HepG2 (cell line): Measurements from ENCODE around the gene TTC8. TPM values are rescaled to one million over a fixed set of nuclear protein-coding genes. Genes with fewer than 3 reads are reported as not detected.

Experiments used
- ATRX ChIP-seq: sonication (generic); formaldehyde crosslinking; IDR thresholded peaks from 2 replicates; pipeline ENCODE4 v1.4.0; 2020; ENCODE audit warnings: missing genetic modification reagents, borderline replicate concordance
- DZIP1 ChIP-seq: sonication (generic); formaldehyde crosslinking; IDR thresholded peaks from 2 replicates; pipeline ENCODE4 v1.5.0; 2020; ENCODE audit warnings: mild to moderate bottlenecking, missing genetic modification reagents
- HNRNPL ChIP-seq: fragments of 200-400 bp; formaldehyde crosslinking; IDR thresholded peaks from 2 replicates; pipeline ENCODE4 v1.6.1; 2017; ENCODE audit warnings: mild to moderate bottlenecking, low read depth, low read length
- HOXD1 ChIP-seq: sonication (generic); formaldehyde crosslinking; IDR thresholded peaks from 2 replicates; pipeline ENCODE4 v1.5.0; 2020; ENCODE audit warnings: missing genetic modification reagents
- REPIN1 ChIP-seq: sonication (generic); formaldehyde crosslinking; IDR thresholded peaks from 2 replicates; pipeline ENCODE4 v1.8.0; 2022; ENCODE audit warnings: missing genetic modification reagents, low read depth, mild to moderate bottlenecking, borderline replicate concordance
- polyA plus RNA-seq, 8 experiments: library from polyadenylated mRNA; depleted of rRNA in 3 of 8; stranded (reverse) in 7 of 8; unstranded in 1 of 8; fragments of >200 nt; fragmentation: Illumina TruSeq in 4 of 8; extraction: Trizol in 4 of 8; gene quantifications; 2 replicates each; pipeline versions ENCODE4 v1.2.1 to v1.2.3, GENCODE V29; 2011 to 2016; ENCODE audit warnings: low read depth in 4 of 8, missing spikeins in 1 of 8, mixed read lengths in 1 of 8; ENCODE audit not compliant: insufficient read depth in 1 of 8
- total RNA-seq, 5 experiments: library from RNA; depleted of rRNA; stranded (reverse); fragments of >200 nt; fragmentation: Illumina TruSeq; extraction: Trizol; gene quantifications; 2 replicates each; pipeline ENCODE4 v1.2.3, GENCODE V29; 2016; ENCODE audit warnings: low read depth in 1 of 5
- TF ChIP-seq, protein P1 (sequence below): sonication (generic); formaldehyde crosslinking; IDR thresholded peaks from 2 replicates; pipeline ENCODE4 v1.4.0; 2020; ENCODE audit warnings: mild to moderate bottlenecking, missing genetic modification reagents
- TF ChIP-seq, protein P2 (sequence below): sonication (generic); formaldehyde crosslinking; IDR thresholded peaks from 2 replicates; pipeline ENCODE4 v1.5.0; 2020; ENCODE audit warnings: mild to moderate bottlenecking, missing genetic modification reagents, borderline replicate concordance
- TF ChIP-seq, protein P3 (sequence below): sonication (generic); formaldehyde crosslinking; IDR thresholded peaks from 2 replicates; pipeline ENCODE4 v1.8.1; 2023; ENCODE audit warnings: mild to moderate bottlenecking, missing genetic modification reagents, borderline replicate concordance

The TTC8 gene
- total and polyA plus RNA-seq, 2 of the 13 experiments (the other 11 are each of a cell fraction or from before 2014, with no cell fraction given), result 13.8 to 15.2 TPM

DNA sequence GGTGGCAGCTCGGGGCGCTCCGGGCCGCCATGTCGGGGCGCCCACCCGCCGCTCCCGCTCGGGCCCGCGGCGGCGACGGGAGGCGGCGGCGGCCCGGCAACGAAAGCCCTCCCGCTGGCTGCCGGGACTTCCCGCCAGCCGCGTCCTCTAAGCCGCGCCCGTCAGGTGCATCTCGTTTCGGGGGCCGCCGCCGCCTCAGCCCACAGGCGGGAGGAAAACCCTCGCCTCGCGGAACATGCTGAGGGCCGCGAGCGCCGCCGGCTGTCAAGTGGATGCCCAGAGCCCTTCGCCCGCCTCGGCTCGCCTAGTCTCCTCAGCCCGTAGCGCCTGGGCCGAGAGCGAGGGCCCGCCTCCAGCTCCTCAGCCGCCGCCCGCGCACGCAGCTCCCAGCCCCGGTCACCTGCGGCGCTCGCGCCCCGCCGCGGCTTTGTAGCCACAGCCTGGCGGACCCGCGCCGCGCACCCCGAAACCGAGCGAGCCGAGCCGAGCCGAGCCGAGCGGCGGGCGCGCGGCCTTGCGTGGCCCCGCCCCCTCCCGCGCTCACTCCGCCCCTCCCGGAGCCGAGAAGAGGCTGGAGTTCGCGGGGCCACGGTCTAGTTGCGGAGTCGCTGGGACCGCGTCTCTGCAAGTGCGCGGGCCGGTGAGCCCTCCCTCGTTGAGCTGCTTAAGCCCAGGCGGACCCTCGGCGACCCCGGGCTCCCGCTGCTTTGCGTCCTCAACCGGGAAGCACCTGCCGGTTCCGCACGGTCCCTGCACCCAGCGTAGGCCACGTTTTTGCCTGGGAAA, 31.8 kb upstream of the TTC8 start, which contains the start of gene EML5 (continued):
- TF ChIP-seq HOXD1 (CRISPR knock-in tag), result peak; percentile 48; the same call in 1 of the 2 replicates
- no peak for TF ChIP-seq HNRNPL
- TF ChIP-seq, protein P1, sequence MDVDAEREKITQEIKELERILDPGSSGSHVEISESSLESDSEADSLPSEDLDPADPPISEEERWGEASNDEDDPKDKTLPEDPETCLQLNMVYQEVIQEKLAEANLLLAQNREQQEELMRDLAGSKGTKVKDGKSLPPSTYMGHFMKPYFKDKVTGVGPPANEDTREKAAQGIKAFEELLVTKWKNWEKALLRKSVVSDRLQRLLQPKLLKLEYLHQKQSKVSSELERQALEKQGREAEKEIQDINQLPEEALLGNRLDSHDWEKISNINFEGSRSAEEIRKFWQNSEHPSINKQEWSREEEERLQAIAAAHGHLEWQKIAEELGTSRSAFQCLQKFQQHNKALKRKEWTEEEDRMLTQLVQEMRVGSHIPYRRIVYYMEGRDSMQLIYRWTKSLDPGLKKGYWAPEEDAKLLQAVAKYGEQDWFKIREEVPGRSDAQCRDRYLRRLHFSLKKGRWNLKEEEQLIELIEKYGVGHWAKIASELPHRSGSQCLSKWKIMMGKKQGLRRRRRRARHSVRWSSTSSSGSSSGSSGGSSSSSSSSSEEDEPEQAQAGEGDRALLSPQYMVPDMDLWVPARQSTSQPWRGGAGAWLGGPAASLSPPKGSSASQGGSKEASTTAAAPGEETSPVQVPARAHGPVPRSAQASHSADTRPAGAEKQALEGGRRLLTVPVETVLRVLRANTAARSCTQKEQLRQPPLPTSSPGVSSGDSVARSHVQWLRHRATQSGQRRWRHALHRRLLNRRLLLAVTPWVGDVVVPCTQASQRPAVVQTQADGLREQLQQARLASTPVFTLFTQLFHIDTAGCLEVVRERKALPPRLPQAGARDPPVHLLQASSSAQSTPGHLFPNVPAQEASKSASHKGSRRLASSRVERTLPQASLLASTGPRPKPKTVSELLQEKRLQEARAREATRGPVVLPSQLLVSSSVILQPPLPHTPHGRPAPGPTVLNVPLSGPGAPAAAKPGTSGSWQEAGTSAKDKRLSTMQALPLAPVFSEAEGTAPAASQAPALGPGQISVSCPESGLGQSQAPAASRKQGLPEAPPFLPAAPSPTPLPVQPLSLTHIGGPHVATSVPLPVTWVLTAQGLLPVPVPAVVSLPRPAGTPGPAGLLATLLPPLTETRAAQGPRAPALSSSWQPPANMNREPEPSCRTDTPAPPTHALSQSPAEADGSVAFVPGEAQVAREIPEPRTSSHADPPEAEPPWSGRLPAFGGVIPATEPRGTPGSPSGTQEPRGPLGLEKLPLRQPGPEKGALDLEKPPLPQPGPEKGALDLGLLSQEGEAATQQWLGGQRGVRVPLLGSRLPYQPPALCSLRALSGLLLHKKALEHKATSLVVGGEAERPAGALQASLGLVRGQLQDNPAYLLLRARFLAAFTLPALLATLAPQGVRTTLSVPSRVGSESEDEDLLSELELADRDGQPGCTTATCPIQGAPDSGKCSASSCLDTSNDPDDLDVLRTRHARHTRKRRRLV (CRISPR knock-in tag), result no peak
- peak; percentile 64 for TF ChIP-seq REPIN1 (CRISPR knock-in tag)
- TF ChIP-seq ATRX (CRISPR knock-in tag), result no peak
- TF ChIP-seq, protein P2, sequence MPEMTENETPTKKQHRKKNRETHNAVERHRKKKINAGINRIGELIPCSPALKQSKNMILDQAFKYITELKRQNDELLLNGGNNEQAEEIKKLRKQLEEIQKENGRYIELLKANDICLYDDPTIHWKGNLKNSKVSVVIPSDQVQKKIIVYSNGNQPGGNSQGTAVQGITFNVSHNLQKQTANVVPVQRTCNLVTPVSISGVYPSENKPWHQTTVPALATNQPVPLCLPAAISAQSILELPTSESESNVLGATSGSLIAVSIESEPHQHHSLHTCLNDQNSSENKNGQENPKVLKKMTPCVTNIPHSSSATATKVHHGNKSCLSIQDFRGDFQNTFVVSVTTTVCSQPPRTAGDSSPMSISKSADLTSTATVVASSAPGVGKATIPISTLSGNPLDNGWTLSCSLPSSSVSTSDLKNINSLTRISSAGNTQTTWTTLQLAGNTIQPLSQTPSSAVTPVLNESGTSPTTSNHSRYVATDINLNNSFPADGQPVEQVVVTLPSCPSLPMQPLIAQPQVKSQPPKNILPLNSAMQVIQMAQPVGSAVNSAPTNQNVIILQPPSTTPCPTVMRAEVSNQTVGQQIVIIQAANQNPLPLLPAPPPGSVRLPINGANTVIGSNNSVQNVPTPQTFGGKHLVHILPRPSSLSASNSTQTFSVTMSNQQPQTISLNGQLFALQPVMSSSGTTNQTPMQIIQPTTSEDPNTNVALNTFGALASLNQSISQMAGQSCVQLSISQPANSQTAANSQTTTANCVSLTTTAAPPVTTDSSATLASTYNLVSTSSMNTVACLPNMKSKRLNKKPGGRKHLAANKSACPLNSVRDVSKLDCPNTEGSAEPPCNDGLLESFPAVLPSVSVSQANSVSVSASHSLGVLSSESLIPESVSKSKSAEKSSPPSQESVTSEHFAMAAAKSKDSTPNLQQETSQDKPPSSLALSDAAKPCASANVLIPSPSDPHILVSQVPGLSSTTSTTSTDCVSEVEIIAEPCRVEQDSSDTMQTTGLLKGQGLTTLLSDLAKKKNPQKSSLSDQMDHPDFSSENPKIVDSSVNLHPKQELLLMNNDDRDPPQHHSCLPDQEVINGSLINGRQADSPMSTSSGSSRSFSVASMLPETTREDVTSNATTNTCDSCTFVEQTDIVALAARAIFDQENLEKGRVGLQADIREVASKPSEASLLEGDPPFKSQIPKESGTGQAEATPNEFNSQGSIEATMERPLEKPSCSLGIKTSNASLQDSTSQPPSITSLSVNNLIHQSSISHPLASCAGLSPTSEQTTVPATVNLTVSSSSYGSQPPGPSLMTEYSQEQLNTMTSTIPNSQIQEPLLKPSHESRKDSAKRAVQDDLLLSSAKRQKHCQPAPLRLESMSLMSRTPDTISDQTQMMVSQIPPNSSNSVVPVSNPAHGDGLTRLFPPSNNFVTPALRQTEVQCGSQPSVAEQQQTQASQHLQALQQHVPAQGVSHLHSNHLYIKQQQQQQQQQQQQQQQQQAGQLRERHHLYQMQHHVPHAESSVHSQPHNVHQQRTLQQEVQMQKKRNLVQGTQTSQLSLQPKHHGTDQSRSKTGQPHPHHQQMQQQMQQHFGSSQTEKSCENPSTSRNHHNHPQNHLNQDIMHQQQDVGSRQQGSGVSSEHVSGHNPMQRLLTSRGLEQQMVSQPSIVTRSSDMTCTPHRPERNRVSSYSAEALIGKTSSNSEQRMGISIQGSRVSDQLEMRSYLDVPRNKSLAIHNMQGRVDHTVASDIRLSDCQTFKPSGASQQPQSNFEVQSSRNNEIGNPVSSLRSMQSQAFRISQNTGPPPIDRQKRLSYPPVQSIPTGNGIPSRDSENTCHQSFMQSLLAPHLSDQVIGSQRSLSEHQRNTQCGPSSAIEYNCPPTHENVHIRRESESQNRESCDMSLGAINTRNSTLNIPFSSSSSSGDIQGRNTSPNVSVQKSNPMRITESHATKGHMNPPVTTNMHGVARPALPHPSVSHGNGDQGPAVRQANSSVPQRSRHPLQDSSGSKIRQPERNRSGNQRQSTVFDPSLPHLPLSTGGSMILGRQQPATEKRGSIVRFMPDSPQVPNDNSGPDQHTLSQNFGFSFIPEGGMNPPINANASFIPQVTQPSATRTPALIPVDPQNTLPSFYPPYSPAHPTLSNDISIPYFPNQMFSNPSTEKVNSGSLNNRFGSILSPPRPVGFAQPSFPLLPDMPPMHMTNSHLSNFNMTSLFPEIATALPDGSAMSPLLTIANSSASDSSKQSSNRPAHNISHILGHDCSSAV (CRISPR knock-in tag), result no peak
- TF ChIP-seq, protein P3, sequence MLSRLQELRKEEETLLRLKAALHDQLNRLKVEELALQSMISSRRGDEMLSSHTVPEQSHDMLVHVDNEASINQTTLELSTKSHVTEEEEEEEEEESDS (CRISPR knock-in tag), result no peak
- TF ChIP-seq DZIP1 (CRISPR knock-in tag), result 0 out of 2 replicates have a peak, but pooled peaks have one; percentile 32
- TF ChIP-seq, all 625 proteins: peak for 81
